Measurements from ENCODE around the gene GTF2E1.
"Not testable (repeated sequence)": the region's sequence is repeated elsewhere in the genome, so short reads cannot be mapped to it uniquely, and the experiment has no call there.

GTF2E1 gene

GRCh38 chr3:120742198-120742848, at the start of gene GTF2E1, which contains the start of gene RABL3:
Gene GTF2E1, plus strand, starts transcription at chr3:120742744. Its CDS starts 7,809 bp downstream, at chr3:120750553.
Gene RABL3, minus strand, starts transcription at chr3:120742516. Its CDS starts 9 bp downstream, at chr3:120742507.
- peak; percentile 98 to 99 for DNase-seq

DNA sequence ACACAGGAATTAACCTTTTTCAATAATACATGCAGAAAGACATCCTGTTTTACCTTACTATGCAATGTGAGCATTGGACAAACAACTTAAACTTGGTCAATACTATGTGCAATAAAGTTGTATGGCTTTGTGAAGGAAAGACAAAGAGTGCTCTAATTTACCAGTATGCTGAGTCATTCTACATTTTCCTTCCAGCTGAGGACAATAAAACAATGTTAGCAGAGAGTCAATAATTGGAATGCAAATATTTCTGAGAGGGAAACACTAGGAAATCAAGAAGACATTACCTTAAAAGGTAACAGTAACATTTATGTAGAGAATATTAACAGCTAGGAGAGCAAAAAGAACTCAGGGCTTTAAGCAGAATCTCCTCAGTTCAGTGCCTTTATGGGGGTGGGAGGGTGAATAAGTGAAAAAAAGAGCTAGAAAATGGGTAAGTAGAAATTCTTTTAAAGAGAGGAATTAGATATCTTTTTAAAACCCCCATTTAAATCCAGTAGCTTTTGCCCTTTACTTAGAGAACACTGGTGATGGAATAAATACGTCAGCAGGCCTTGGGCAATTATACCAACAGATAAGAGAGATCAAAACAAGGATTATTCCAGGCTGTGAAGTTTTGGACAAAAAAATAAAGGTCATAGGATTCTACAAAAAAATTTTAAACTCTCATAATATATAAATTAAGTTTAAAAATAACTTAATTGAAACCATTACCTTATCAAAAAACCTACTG, 48.9 kb upstream of the GTF2E1 start:
- DNase-seq, result no peak

DNA sequence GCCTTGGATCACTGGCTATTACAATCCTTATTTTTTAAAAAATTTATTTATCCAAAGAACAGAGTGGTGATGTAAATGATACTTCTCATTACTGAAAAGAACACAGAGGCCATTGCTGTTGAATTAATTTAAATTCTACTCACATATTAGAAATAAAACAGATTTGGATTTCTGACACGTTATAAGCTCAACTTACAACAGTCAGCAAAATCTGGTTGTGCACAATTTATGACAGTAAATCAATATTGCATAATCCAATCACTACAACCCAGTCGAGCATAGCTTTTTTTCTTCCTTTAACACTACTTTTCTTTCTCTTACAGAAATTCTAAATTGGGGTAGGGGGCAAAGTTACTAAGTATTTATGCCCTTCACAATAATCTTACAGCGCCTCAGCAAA, 43.2 kb upstream of the GTF2E1 start:
- DNase-seq, result no peak

DNA sequence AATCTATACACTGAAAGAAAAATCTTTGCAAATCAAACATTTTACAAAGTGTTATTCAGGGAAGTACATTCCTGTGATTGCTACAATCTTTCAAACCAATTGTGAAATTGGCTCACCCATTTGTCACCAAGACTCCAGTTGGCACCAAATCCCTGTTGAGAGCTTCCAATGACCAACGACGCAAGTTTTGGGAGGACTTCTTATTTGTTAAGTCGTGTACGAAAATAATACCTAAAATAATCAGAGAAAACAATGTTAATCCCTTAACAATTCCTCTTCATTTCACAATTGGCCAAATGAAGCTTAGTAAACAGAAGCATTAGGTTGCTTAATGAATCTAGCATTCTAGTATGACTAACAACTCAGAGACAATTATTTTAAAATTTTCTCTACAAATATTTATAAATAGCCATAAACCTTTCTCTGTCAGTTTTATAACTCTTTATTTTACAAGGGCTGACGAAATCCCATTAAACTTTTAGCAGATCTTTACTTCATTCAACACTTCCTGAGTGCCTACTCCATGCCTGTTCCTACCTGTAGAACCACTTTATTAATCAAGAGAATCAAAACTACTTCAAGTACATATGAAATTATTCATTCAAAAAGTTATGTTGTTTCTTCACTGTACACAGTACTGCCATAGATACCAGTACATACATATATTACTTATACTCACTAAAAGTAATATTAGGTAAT, 36.5 kb upstream of the GTF2E1 start:
- no peak for DNase-seq

DNA sequence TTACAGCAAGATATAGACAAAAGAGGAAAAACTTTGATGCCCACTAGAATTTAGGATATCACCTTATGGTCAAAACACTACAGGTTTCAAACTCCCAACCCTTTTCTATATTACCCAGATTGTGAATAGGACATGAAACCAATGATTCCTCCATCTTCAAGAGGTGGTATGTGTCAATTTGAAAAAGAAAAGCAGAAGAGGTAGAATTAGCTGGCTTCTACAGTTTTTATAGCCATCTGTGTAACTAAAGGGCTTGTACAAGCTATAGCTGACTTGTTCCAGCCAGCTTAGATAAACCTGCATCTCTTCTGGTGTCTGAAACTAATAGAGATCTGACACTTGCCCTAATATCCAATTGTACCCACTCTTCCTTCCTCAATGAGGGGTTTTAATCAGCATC, 35.6 kb upstream of the GTF2E1 start:
- no peak for DNase-seq

GRCh38 chr3:120708408-120708807, 34.1 kb upstream of the GTF2E1 start:
- no peak for DNase-seq

GRCh38 chr3:120710369-120710768, 32.2 kb upstream of the GTF2E1 start:
- no peak for DNase-seq

GRCh38 chr3:120713262-120713661, 29.3 kb upstream of the GTF2E1 start:
- no peak for DNase-seq

- DNase-seq, result peak; percentile 83 to 84
These were observed 23.2 kb upstream of the GTF2E1 start for GRCh38 chr3:120719167-120719834.

DNA sequence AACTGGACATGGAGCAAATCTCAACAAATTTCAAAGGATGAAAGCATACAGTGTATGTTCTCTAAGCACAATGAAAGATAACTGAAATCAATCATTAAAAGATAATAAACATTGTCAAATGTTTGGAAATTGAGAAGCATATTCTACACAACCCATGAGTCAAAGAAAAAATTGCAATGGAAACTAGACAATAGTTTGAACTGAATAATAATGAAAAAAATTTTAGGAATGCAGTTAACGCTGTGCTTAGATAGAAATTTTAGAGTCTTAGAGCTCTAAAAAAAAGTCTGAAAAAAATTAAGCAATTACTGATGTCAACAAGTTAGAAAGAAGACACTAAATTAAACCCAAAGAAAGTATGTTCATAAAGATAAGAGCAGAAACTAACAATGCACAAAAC, 15.8 kb upstream of the GTF2E1 start:
- DNase-seq, result no peak

GRCh38 chr3:120730576-120731542, 11.7 kb upstream of the GTF2E1 start:
- no peak for DNase-seq

GRCh38 chr3:120738006-120738405, 4.5 kb upstream of the GTF2E1 start:
- DNase-seq, result not testable (repeated sequence)

- DNase-seq, result no peak
These were observed 1.2 kb upstream of the GTF2E1 start for GRCh38 chr3:120741320-120741719.

DNA sequence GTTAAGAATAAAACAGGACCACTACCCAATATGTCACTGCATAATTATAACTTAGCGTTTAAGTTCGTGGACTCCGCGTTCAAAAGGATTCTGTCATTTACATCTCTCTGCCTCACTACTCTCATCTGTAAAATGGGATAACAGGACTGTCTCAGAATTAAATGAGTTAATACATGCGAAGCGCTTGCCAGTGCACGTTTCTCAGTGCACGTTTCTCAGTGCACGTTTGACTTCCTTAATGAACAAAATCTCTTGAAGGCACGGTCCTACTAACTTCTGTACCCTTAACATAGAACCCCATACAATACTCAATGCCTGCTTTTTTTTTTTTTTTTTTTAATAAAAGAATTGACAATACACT, 727 bp upstream of the GTF2E1 start:
- DNase-seq, result no peak

DNA sequence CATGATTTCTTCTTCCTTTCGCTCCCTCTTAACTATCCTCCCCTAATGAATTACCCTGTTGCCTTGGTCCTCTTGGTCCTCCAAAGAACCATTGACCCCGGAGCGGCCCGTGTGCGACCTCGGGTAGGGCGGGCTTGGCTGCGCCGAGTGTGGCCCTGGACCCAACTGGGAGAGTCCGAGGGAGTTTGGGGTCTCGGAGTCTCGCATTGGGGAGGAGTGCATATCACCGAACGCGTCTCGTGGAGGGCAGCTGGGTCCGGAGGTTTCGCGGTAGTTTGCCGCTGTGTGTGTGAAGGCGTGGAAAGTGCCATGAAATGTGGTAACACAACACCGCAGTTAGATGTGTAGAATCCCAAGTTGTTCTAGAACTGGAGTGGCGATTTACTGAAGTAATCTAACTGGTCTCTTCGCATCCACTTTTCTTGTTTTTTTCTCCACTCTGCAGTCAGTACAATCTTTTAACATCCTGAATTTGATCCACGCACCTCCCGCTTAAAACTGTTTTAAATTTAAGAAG, 363 bp downstream of the GTF2E1 start:
- DNase-seq, result no peak

DNA sequence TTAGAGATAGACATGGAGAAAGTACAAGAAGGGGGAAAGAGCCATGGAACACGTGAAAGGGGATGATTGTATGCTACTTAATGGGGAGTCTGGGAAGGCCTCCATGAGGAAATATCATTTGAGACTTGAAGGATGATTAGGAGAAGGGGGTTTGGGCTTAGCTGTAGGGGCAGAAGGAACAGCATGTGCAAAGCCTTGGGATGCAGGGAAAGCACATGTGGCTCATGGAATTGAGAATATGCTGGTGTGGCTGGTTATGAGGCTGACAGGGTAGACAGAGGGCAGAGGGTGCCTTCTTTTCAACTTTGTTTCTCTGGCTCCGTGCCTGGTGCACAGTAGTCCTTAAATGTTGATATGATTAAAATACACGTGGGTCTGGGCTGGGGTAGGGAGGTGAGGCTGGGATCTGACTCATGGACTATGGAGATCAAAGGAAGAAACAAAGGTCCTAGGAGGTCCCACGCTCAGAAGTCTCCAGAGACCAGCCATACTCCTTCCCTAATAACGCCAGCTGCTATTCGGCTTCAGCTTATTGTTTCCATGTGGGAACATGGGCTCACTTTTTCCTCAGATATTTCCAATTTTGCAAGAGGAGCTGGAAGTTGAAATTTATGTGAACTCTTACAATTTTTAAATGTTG, 1.1 kb downstream of the GTF2E1 start:
- DNase-seq, result no peak

DNA sequence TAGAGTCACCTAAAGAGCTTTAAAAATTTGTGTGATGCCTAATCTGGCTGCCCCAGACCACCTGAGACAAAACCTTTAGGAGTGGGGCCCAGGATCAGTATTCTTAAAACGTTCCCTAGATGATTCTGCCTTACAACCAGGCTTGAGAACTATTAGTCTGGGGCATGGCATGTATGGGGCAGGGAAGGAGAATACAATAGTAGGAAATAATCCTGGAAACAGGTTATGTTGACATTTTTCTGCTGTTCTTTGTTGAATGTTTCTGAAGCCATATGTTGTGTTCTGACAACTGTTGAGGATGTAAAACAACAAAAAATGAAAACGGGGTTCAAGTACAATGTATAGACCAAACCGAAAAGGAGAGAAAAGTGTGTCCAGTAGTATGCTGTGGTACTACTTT, 2.9 kb downstream of the GTF2E1 start:
- no peak for DNase-seq

- DNase-seq, result no peak
These were observed 7.3 kb downstream of the GTF2E1 start for GRCh38 chr3:120749843-120750242.

DNA sequence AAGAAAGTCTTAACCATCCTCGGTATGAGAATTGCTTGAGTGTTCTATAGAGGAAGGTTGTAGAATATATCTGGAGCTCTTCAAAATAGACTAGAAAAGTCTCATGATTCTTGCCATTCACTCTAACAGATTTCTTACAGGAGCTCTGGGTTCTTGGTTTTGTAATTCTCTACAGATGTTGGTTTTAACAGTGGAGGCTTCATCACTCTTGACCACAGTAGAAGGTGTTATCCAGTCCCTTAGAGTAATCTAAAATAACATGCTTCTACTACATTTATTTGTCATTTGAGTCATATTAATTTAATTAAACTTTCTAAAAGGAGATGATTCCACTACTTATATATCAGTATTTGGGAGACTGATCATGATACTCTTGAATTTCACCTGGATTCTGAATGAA, 9.7 kb downstream of the GTF2E1 start:
- no peak for DNase-seq

GRCh38 chr3:120752865-120753264, 10.3 kb downstream of the GTF2E1 start:
- DNase-seq, result no peak

DNA sequence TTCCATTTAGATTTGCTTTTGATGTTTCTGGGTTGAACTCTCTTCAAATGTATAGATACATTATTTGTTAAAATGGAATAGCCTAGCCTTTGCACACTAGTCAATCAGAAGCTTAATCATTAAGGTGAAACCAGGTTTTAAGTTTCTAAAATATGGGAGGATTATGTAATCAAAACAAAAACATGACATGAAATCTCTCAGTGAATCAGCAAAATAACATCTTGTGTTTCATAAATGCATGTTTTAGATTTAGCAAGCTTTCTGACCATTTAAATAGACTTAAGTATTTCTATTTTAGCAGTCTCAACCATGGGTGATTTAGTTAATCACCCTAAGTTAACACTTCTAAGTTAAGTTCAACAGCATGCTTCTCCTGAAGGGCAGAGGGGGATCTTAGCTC, 11.3 kb downstream of the GTF2E1 start:
- DNase-seq, result no peak

Data from CD4-positive, alpha-beta T cell treated with Interleukin-4 for 1 hour (primary cell).